Measurements from ENCODE around the gene MYOF.

- TF ChIP-seq EZH2 (IDR thresholded peaks at IDR 0.05; ENCODE audit: low read length, missing control alignments) = no peak
- no peak for TF ChIP-seq CTCF (conservative IDR thresholded peaks at IDR 0.05 in 1 of 2, IDR thresholded peaks at IDR 0.05 in 1 of 2; ENCODE audit: low read depth in 1 of 2, low read length in 2 of 2)
These were observed 112.5 kb downstream of the MYOF start for GRCh38 chr10:93369588-93370164.
